Measurements from ENCODE around the gene SULT1B1.

SULT1B1 gene

DNA sequence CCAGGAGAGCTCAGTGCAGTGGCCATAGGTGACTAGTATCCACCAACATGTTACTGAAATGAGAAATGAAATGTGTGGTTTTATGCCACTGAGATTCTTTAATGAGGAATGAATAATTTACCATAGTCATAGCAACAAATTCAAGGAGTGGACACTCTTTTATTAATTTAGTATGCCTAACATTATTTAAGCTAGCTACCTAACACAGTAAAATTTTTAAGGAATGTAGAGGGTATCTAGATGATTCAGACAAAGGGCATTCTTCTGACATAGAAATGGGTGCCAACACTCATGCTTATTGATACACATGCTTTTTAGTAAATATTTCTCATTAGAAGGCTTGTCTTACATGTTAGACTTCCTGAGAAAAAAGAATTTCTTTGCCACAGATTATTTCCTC is 33.3 kb upstream of the SULT1B1 start:
- no peak overlapping the region for H3K4me2 ChIP-seq (ENCODE audit: low read depth, low read length)
- TF ChIP-seq, protein P1, sequence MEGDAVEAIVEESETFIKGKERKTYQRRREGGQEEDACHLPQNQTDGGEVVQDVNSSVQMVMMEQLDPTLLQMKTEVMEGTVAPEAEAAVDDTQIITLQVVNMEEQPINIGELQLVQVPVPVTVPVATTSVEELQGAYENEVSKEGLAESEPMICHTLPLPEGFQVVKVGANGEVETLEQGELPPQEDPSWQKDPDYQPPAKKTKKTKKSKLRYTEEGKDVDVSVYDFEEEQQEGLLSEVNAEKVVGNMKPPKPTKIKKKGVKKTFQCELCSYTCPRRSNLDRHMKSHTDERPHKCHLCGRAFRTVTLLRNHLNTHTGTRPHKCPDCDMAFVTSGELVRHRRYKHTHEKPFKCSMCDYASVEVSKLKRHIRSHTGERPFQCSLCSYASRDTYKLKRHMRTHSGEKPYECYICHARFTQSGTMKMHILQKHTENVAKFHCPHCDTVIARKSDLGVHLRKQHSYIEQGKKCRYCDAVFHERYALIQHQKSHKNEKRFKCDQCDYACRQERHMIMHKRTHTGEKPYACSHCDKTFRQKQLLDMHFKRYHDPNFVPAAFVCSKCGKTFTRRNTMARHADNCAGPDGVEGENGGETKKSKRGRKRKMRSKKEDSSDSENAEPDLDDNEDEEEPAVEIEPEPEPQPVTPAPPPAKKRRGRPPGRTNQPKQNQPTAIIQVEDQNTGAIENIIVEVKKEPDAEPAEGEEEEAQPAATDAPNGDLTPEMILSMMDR (IDR thresholded peaks at IDR 0.05; ENCODE audit: low read length) = no peak
- TF ChIP-seq EZH2phosphoT487 (IDR thresholded peaks at IDR 0.05; ENCODE audit: low read length) (no peak), EZH2 (optimal IDR thresholded peaks at IDR 0.05; ENCODE audit: low read depth, low read length) (no peak)
- no peak overlapping the region for H3K9ac ChIP-seq (ENCODE audit: low read length)
- no peaks in the 10 kb centered on the region for H3K9me3 ChIP-seq (replicated peaks; ENCODE audit: insufficient read depth, low read length)
- no peak overlapping the region for H3K27ac ChIP-seq (ENCODE audit: low read length)
- no peak overlapping the region for H2AFZ ChIP-seq (ENCODE audit: low read length)
- no peaks in the 10 kb centered on the region for H3K27me3 ChIP-seq (replicated peaks; ENCODE audit: insufficient read depth, low read length)
- H3K4me3 ChIP-seq (ENCODE audit: low read length) = no peak overlapping the region
- no peak for DNase-seq
- no peaks in the 10 kb centered on the region for H3K4me1 ChIP-seq (ENCODE audit: low read length)
- no peaks in the 10 kb centered on the region for H3F3A ChIP-seq (ENCODE audit: insufficient read depth, low read length)
- no peaks in the 10 kb centered on the region for H3K36me3 ChIP-seq (replicated peaks; ENCODE audit: insufficient read depth, low read length)
- no peaks in the 10 kb centered on the region for H4K20me1 ChIP-seq (ENCODE audit: insufficient read depth, low read length)
- no peaks in the 10 kb centered on the region for H3K9me2 ChIP-seq (replicated peaks; ENCODE audit: insufficient read depth, low read length)
- no peaks in the 10 kb centered on the region for H3K79me2 ChIP-seq (ENCODE audit: low read length)

DNA sequence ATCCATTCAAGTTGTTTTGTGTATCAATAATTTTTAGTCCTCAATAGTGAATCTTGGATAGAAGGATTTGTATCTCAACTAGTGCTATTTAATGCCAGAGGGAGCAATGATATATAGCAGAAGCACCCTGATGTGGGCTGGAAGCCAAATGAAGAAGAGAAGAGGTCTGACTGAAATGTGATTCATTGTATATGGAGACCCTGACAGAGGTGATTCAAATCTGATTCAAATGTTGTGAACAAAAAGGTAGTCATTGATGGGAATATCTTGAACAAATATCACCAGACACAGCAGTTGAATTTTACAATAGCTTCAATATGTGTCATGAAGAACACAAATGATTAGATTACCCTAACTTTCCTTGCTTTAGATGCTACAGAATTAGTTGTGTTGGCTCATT is 27.5 kb upstream of the SULT1B1 start:
- Histone ChIP-seq H3K4me2 (ENCODE audit: low read depth, low read length) (no peak overlapping the region), H3F3A (ENCODE audit: insufficient read depth, low read length) (no peaks in the 10 kb centered on the region), H3K79me2 (ENCODE audit: low read length) (no peaks in the 10 kb centered on the region), H3K4me3 (ENCODE audit: low read length) (no peak overlapping the region), H3K9me2 (replicated peaks; ENCODE audit: insufficient read depth, low read length) (no peaks in the 10 kb centered on the region), H3K4me1 (ENCODE audit: low read length) (no peaks in the 10 kb centered on the region), H3K27me3 (replicated peaks; ENCODE audit: insufficient read depth, low read length) (no peaks in the 10 kb centered on the region), H3K9ac (ENCODE audit: low read length) (no peak overlapping the region), H2AFZ (ENCODE audit: low read length) (no peak overlapping the region), H3K9me3 (replicated peaks; ENCODE audit: insufficient read depth, low read length) (no peaks in the 10 kb centered on the region), H3K27ac (ENCODE audit: low read length) (no peak overlapping the region), H3K36me3 (replicated peaks; ENCODE audit: insufficient read depth, low read length) (no peaks in the 10 kb centered on the region), H4K20me1 (ENCODE audit: insufficient read depth, low read length) (no peaks in the 10 kb centered on the region)
- no peak for TF ChIP-seq EZH2phosphoT487 (IDR thresholded peaks at IDR 0.05; ENCODE audit: low read length)
- DNase-seq = no peak

DNA sequence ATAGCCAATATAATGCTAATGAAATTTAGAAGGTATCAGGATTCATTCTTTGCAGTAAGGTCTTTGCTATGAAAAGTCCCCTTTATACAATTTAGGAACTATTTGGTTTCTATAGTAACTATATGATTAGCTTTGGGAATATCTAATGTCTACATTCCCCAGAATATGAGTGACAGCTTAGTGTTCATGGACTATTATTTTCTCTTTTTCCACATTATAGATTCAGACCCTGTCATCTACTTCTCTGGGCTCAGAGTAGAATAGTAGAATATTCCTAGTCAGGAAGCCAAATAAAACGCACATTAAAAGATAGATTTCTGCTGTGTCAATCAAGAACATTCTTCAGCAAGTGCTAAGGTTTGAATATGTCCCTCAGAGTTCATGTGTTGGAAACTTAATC is 26.1 kb upstream of the SULT1B1 start:
- Histone ChIP-seq H3K36me3 (replicated peaks; ENCODE audit: insufficient read depth, low read length) (no peaks in the 10 kb centered on the region), H3K9me2 (replicated peaks; ENCODE audit: insufficient read depth, low read length) (no peaks in the 10 kb centered on the region), H3K4me3 (ENCODE audit: low read length) (no peak overlapping the region), H3K9me3 (replicated peaks; ENCODE audit: insufficient read depth, low read length) (no peaks in the 10 kb centered on the region), H3K4me1 (ENCODE audit: low read length) (no peaks in the 10 kb centered on the region), H3K9ac (ENCODE audit: low read length) (no peak overlapping the region), H3K79me2 (ENCODE audit: low read length) (no peaks in the 10 kb centered on the region), H2AFZ (ENCODE audit: low read length) (no peak overlapping the region), H3K27ac (ENCODE audit: low read length) (no peak overlapping the region), H4K20me1 (ENCODE audit: insufficient read depth, low read length) (no peaks in the 10 kb centered on the region), H3K4me2 (ENCODE audit: low read depth, low read length) (no peak overlapping the region), H3F3A (ENCODE audit: insufficient read depth, low read length) (no peaks in the 10 kb centered on the region), H3K27me3 (replicated peaks; ENCODE audit: insufficient read depth, low read length) (no peaks in the 10 kb centered on the region)
- DNase-seq = no peak
- no peak for TF ChIP-seq EZH2 (optimal IDR thresholded peaks at IDR 0.05; ENCODE audit: low read depth, low read length)
- TF ChIP-seq, protein P1 (IDR thresholded peaks at IDR 0.05; ENCODE audit: low read length) = no peak
- TF ChIP-seq EZH2phosphoT487 (IDR thresholded peaks at IDR 0.05; ENCODE audit: low read length) = no peak

DNA sequence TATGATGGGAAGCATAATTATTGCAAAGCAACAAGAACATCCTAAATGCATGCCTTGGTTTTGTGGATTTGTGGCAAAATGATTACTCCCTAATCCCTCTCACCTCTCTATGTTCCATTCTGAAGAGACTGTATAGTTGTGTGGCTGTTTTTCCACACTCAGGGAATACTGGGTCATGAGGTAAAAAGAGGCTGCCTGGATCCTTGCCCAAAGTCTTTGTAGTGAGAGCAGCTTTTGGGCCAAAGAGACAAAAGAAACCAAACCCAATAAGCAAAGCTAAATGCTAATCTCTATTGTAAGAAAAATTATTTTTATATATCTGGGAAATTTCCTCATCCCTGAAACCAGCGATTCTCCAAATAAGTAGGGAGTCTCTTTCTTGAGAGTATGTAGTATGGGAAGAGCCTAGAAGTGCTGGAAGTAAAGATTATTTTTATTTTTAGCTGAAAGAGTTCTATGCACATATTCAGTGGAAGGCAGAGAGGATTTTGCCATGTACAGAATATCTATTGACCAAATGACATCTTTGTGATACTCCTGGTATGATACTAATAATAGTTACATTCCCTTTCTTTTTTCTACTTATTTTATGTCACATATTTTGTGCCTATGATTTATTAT is 24.9 kb upstream of the SULT1B1 start:
- H3K9ac ChIP-seq (ENCODE audit: low read length) = no peak overlapping the region
- H3K9me3 ChIP-seq (replicated peaks; ENCODE audit: insufficient read depth, low read length) = no peaks in the 10 kb centered on the region
- H3F3A ChIP-seq (ENCODE audit: insufficient read depth, low read length) = no peaks in the 10 kb centered on the region
- no peaks in the 10 kb centered on the region for H3K9me2 ChIP-seq (replicated peaks; ENCODE audit: insufficient read depth, low read length)
- H3K79me2 ChIP-seq (ENCODE audit: low read length) = no peaks in the 10 kb centered on the region
- H3K36me3 ChIP-seq (replicated peaks; ENCODE audit: insufficient read depth, low read length) = no peaks in the 10 kb centered on the region
- DNase-seq = no peak
- no peak overlapping the region for H3K4me3 ChIP-seq (ENCODE audit: low read length)
- no peaks in the 10 kb centered on the region for H3K4me1 ChIP-seq (ENCODE audit: low read length)
- H4K20me1 ChIP-seq (ENCODE audit: insufficient read depth, low read length) = no peaks in the 10 kb centered on the region
- no peak overlapping the region for H3K27ac ChIP-seq (ENCODE audit: low read length)
- no peak overlapping the region for H3K4me2 ChIP-seq (ENCODE audit: low read depth, low read length)
- H3K27me3 ChIP-seq (replicated peaks; ENCODE audit: insufficient read depth, low read length) = no peaks in the 10 kb centered on the region
- TF ChIP-seq EZH2phosphoT487 (IDR thresholded peaks at IDR 0.05; ENCODE audit: low read length) = no peak
- no peak for TF ChIP-seq EZH2 (optimal IDR thresholded peaks at IDR 0.05; ENCODE audit: low read depth, low read length)
- TF ChIP-seq, protein P1 (IDR thresholded peaks at IDR 0.05; ENCODE audit: low read length) = no peak
- H2AFZ ChIP-seq (ENCODE audit: low read length) = no peak overlapping the region
